ENCODE data around the gene EPB41L5.
"Not testable (repeated sequence)": the region's sequence is repeated elsewhere in the genome, so short reads cannot be mapped to it uniquely, and the experiment has no call there.

DNA sequence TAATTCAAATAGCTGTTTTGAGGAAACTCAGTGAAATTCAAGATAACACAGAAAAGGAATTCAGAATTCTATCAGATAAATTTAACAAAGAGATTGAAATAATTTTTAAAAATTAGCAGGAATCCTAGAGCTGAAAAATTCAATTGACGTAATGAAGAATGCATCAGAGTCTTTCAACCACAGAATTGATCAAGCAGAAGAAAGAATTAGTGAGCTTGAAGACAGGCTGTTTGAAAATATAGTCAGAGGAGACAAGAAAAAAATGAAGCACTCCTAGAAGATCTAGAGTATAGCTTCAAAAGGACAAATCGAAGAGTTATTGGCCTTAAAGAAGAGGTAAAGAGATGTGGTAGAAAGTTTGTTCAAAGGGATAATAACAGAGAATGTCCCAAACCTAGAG, 122.1 kb downstream of the EPB41L5 start:
- TF ChIP-seq, protein P1, sequence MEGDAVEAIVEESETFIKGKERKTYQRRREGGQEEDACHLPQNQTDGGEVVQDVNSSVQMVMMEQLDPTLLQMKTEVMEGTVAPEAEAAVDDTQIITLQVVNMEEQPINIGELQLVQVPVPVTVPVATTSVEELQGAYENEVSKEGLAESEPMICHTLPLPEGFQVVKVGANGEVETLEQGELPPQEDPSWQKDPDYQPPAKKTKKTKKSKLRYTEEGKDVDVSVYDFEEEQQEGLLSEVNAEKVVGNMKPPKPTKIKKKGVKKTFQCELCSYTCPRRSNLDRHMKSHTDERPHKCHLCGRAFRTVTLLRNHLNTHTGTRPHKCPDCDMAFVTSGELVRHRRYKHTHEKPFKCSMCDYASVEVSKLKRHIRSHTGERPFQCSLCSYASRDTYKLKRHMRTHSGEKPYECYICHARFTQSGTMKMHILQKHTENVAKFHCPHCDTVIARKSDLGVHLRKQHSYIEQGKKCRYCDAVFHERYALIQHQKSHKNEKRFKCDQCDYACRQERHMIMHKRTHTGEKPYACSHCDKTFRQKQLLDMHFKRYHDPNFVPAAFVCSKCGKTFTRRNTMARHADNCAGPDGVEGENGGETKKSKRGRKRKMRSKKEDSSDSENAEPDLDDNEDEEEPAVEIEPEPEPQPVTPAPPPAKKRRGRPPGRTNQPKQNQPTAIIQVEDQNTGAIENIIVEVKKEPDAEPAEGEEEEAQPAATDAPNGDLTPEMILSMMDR (optimal IDR thresholded peaks at IDR 0.05 in 1 of 3, IDR thresholded peaks at IDR 0.05 in 1 of 3, conservative IDR thresholded peaks at IDR 0.05 in 1 of 3; ENCODE audit: extremely low read depth in 1 of 3, insufficient read depth in 2 of 3, low read length in 3 of 3), result not testable (repeated sequence)
- not testable (repeated sequence) for TF ChIP-seq EZH2 (IDR thresholded peaks at IDR 0.05; ENCODE audit: low read length)

All from keratinocyte (primary cell).